Neural cell (in vitro differentiated cells): Measurements from ENCODE around the gene ST6GALNAC4. TPM values are rescaled to one million over a fixed set of nuclear protein-coding genes. Genes with fewer than 3 reads are reported as not detected.

Source experiments
- H2AFZ ChIP-seq: fragments of 200-600, 300-800 bp; sonication (generic), shearing (Covaris generic); 2 replicates; pipeline ENCODE4 v1.6.0; 2014; ENCODE audit warnings: low read depth, mild to moderate bottlenecking, antibody characterized with exemption, low read length, moderate library complexity
- H3F3A ChIP-seq: fragments of 200-600 bp; shearing (Covaris generic); 2 replicates; pipeline ENCODE4 v1.6.1; 2016; ENCODE audit warnings: mild to moderate bottlenecking, moderate library complexity, mixed read lengths, antibody characterized with exemption, low read length; ENCODE audit not compliant: insufficient read depth, poor library complexity, severe bottlenecking
- H3K27ac ChIP-seq: fragments of 200-600, 300-800 bp; sonication (generic), shearing (Covaris generic); 2 replicates; pipeline ENCODE4 v1.5.1; 2014; ENCODE audit warnings: mild to moderate bottlenecking, low read length, moderate library complexity
- H3K27me3 ChIP-seq: fragments of 300-800, 200-600 bp; sonication (generic), shearing (Covaris generic); 2 replicates; pipeline ENCODE4 v1.6.0; 2014; ENCODE audit warnings: mild to moderate bottlenecking, low read depth, low read length, moderate library complexity; ENCODE audit not compliant: insufficient read depth
- H3K36me3 ChIP-seq: fragments of 300-800, 200-600 bp; sonication (generic), shearing (Covaris generic); 2 replicates; pipeline ENCODE4 v1.5.1; 2014; ENCODE audit warnings: mild to moderate bottlenecking, antibody characterized with exemption, low read length, moderate library complexity; ENCODE audit not compliant: insufficient read depth
- H3K4me2 ChIP-seq: fragments of 300-800, 200-600 bp; sonication (generic), shearing (Covaris generic); 2 replicates; pipeline ENCODE4 v1.6.0; 2014; ENCODE audit warnings: mild to moderate bottlenecking, low read length
- H3K4me3 ChIP-seq: fragments of 300-800, 200-600 bp; sonication (generic), shearing (Covaris generic); 2 replicates; pipeline ENCODE4 v1.5.1; 2014; ENCODE audit warnings: mild to moderate bottlenecking, low read length, moderate library complexity
- H3K79me2 ChIP-seq: fragments of 200-600 bp; shearing (Covaris generic); replicated peaks from 2 replicates; pipeline ENCODE4 v1.6.0; 2014; ENCODE audit warnings: mild to moderate bottlenecking, low read length, moderate library complexity; ENCODE audit not compliant: insufficient read depth
- H3K9ac ChIP-seq: fragments of 300-800, 200-600 bp; sonication (generic), shearing (Covaris generic); 2 replicates; pipeline ENCODE4 v1.6.1; 2016; ENCODE audit warnings: mild to moderate bottlenecking, low read length, mixed read lengths
- H3K9me2 ChIP-seq: fragments of 200-600 bp; shearing (Covaris generic); 2 replicates; pipeline ENCODE4 v1.6.1; 2016; ENCODE audit warnings: mild to moderate bottlenecking, low read length, mixed read lengths; ENCODE audit not compliant: insufficient read depth
- H3K9me3 ChIP-seq: fragments of 200-600, 300-800 bp; sonication (generic), shearing (Covaris generic); 2 replicates; pipeline ENCODE4 v1.6.1; 2016; ENCODE audit warnings: mild to moderate bottlenecking, mixed run types, low read length, moderate library complexity, mixed read lengths
- H4K20me1 ChIP-seq: fragments of 200-600 bp; shearing (Covaris generic); 2 replicates; pipeline ENCODE4 v1.6.1; 2016; ENCODE audit warnings: mild to moderate bottlenecking, mixed run types; ENCODE audit not compliant: insufficient read depth
- CTCF ChIP-seq: fragments of 450-650 bp; IDR thresholded peaks from 2 replicates; pipeline ENCODE4 v1.5.1; 2014; ENCODE audit warnings: antibody characterized with exemption, mild to moderate bottlenecking, moderate library complexity; ENCODE audit not compliant: poor library complexity, severe bottlenecking
- EP300 ChIP-seq: fragments of 450-650 bp; conservative IDR thresholded peaks from 2 replicates; pipeline ENCODE4 v1.6.1; 2014; ENCODE audit warnings: antibody characterized with exemption, mild to moderate bottlenecking, moderate library complexity; ENCODE audit not compliant: poor library complexity, severe bottlenecking
- EZH2 ChIP-seq: fragments of 200-600, 300-800 bp; shearing (Covaris generic), sonication (generic); IDR thresholded peaks from 2 replicates; pipeline ENCODE4 v1.6.1; 2014; ENCODE audit warnings: antibody characterized with exemption, low read length, borderline replicate concordance, mild to moderate bottlenecking; ENCODE audit not compliant: insufficient read depth, poor library complexity, severe bottlenecking
- MXI1 ChIP-seq: fragments of 450-650 bp; conservative IDR thresholded peaks from 2 replicates; pipeline ENCODE4 v1.6.1; 2014; ENCODE audit warnings: antibody characterized with exemption, mild to moderate bottlenecking; ENCODE audit not compliant: poor library complexity, severe bottlenecking
- POLR2AphosphoS5 ChIP-seq: IDR thresholded peaks from 2 replicates; pipeline ENCODE4 v1.6.1; 2012
- RAD21 ChIP-seq: fragments of 450-650 bp; conservative IDR thresholded peaks from 2 replicates; pipeline ENCODE4 v1.6.1; 2014; ENCODE audit warnings: antibody characterized with exemption, mild to moderate bottlenecking, moderate library complexity
- SMC3 ChIP-seq: fragments of 450-650 bp; conservative IDR thresholded peaks from 2 replicates; pipeline ENCODE4 v1.6.1; 2014; ENCODE audit warnings: antibody characterized with exemption, mild to moderate bottlenecking, moderate library complexity; ENCODE audit not compliant: poor library complexity
- TAF1 ChIP-seq: IDR thresholded peaks from 2 replicates; pipeline ENCODE4 v1.6.1; 2012; ENCODE audit warnings: low read depth
- polyA plus RNA-seq: library from polyadenylated mRNA; depleted of rRNA; stranded (reverse); fragments of >200 nt; gene quantifications from 2 replicates; pipeline ENCODE4 v1.2.3, GENCODE V29; 2014
- TF ChIP-seq, protein P1 (sequence below): IDR thresholded peaks from 2 replicates; pipeline ENCODE4 v1.6.1; 2012; ENCODE audit warnings: borderline replicate concordance

ST6GALNAC4 gene
- polyA plus RNA-seq, 1 donor from 2014 or later: 5.9 TPM

- Histone ChIP-seq H3K4me2 (peak within 1 kb of the TSS; percentile 87), H3K27me3 (no peaks in the 10 kb centered on the region), H3K36me3 (no peaks in the 10 kb centered on the region), H3K27ac (peak within 1 kb of the TSS; percentile 51), H3K9ac (peak within 1 kb of the TSS; percentile 87), H3K9me2 (no peaks in the 10 kb centered on the region), H3K9me3 (no peaks in the 10 kb centered on the region), H3K79me2 (peaks cover 7% of the 10 kb centered on the region), H4K20me1 (no peaks in the 10 kb centered on the region), H3F3A (no peaks in the 10 kb centered on the region), H3K4me3 (peak within 1 kb of the TSS; percentile 73), H2AFZ (peak within 1 kb of the TSS; percentile 93)
- peak; percentile 83 for TF ChIP-seq POLR2AphosphoS5
- no peak for TF ChIP-seq EZH2
- peak; percentile 29 for TF ChIP-seq MXI1
Measured at GRCh38 chr9:127877566-127877998, 39.3 kb downstream of the ST6GALNAC4 start, which contains the start of gene AK1. AK1 (minus strand) TSS chr9:127877675; CDS start chr9:127874617, 3,058 bp downstream.

DNA sequence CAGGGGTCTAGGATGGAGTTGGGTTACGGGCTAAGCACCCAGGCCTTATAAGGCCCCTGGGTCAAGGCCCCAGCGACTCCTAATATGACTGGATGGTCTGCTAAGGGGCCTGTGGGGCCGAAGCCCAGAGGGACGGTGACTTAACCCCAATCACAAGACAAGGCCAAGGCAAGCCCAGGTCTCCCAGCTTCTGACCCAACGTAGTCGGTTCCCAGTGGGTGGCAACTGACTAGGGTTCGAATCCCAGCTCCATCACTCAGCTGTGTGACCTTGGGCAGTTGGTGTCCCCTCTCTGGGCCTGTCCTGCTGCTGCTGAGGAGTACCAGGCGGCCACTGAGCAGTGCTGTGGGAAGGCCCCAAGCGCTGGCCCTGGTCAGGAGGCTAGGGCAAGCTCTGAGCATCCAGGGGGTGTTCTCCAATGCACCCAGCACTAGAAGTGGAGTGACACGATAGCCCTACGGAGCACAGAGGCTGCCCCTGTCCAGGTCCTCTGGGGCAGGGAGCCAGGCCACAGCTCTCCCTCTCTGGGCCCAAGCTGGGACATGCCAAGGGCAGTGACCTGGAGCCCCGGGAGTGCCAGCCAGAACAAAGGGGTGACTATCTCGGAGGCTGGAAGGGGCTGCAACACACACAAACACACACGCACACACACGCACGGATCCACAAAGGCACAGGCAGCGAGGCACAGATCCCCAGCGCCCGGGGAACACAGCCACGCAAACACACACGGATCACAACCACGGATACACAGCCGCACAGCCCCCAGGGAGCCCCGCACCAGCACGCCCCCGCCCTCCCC is 39.9 kb downstream of the ST6GALNAC4 start:
- Histone ChIP-seq H3K36me3 (no peaks in the 10 kb centered on the region), H2AFZ (peak overlapping the region; percentile 93), H3K79me2 (peaks cover 7% of the 10 kb centered on the region), H3F3A (no peaks in the 10 kb centered on the region), H4K20me1 (no peaks in the 10 kb centered on the region), H3K27ac (peak overlapping the region; percentile 51), H3K4me2 (peak overlapping the region; percentile 87), H3K4me3 (peak overlapping the region; percentile 73), H3K27me3 (no peaks in the 10 kb centered on the region), H3K9me2 (no peaks in the 10 kb centered on the region), H3K9me3 (no peaks in the 10 kb centered on the region), H3K9ac (peak overlapping the region; percentile 87)
- no peak for TF ChIP-seq CTCF
- TF ChIP-seq, protein P1, sequence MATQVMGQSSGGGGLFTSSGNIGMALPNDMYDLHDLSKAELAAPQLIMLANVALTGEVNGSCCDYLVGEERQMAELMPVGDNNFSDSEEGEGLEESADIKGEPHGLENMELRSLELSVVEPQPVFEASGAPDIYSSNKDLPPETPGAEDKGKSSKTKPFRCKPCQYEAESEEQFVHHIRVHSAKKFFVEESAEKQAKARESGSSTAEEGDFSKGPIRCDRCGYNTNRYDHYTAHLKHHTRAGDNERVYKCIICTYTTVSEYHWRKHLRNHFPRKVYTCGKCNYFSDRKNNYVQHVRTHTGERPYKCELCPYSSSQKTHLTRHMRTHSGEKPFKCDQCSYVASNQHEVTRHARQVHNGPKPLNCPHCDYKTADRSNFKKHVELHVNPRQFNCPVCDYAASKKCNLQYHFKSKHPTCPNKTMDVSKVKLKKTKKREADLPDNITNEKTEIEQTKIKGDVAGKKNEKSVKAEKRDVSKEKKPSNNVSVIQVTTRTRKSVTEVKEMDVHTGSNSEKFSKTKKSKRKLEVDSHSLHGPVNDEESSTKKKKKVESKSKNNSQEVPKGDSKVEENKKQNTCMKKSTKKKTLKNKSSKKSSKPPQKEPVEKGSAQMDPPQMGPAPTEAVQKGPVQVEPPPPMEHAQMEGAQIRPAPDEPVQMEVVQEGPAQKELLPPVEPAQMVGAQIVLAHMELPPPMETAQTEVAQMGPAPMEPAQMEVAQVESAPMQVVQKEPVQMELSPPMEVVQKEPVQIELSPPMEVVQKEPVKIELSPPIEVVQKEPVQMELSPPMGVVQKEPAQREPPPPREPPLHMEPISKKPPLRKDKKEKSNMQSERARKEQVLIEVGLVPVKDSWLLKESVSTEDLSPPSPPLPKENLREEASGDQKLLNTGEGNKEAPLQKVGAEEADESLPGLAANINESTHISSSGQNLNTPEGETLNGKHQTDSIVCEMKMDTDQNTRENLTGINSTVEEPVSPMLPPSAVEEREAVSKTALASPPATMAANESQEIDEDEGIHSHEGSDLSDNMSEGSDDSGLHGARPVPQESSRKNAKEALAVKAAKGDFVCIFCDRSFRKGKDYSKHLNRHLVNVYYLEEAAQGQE: no peak
- no peak for TF ChIP-seq RAD21
- TF ChIP-seq EZH2: no peak
- no peak for TF ChIP-seq POLR2AphosphoS5
- no peak for TF ChIP-seq SMC3
- TF ChIP-seq MXI1: no peak
- TF ChIP-seq EP300: no peak
- no peak for TF ChIP-seq TAF1
